GM19324 (cell line): ENCODE results near the gene SYNPO2.
"Not testable (repeated sequence)": the region's sequence is repeated elsewhere in the genome, so short reads cannot be mapped to it uniquely, and the experiment has no call there.

Experiments used
- ATAC-seq: cut with Tn5 transposase; IDR thresholded peaks from one replicate; pipeline ENCODE4 v1.9.1; 2021; ENCODE audit warnings: mild to moderate bottlenecking, moderate library complexity; ENCODE audit not compliant: unreplicated experiment, low FRiP score

The SYNPO2 gene

GRCh38 chr4:119050527-119051090, 162.0 kb downstream of the SYNPO2 start:
- ATAC-seq, result no peak

GRCh38 chr4:119053245-119053644, 164.6 kb downstream of the SYNPO2 start:
- no peak for ATAC-seq

- ATAC-seq, result no peak
Measured at GRCh38 chr4:119053997-119054396, 165.3 kb downstream of the SYNPO2 start.

- ATAC-seq, result no peak
Measured at GRCh38 chr4:119057417-119057816, 168.8 kb downstream of the SYNPO2 start.

- no peak for ATAC-seq
Measured at GRCh38 chr4:119059221-119059620, 170.6 kb downstream of the SYNPO2 start.

GRCh38 chr4:119067125-119067524, 178.5 kb downstream of the SYNPO2 start:
- not testable (repeated sequence) for ATAC-seq

GRCh38 chr4:119067670-119068360, 179.2 kb downstream of the SYNPO2 start:
- not testable (repeated sequence) for ATAC-seq

- no peak for ATAC-seq
Measured at GRCh38 chr4:119068529-119068962, 179.9 kb downstream of the SYNPO2 start.

- ATAC-seq, result no peak
Measured at GRCh38 chr4:119070301-119070700, 181.6 kb downstream of the SYNPO2 start.

- ATAC-seq, result no peak
Measured at GRCh38 chr4:119080721-119081541, 192.3 kb downstream of the SYNPO2 start.

GRCh38 chr4:119081542-119081859, 192.8 kb downstream of the SYNPO2 start:
- ATAC-seq, result no peak

GRCh38 chr4:119081943-119082342, 193.3 kb downstream of the SYNPO2 start:
- ATAC-seq, result no peak

GRCh38 chr4:119082661-119083060, 194.0 kb downstream of the SYNPO2 start:
- no peak for ATAC-seq

- ATAC-seq, result no peak
Measured at GRCh38 chr4:119084513-119084912, 195.9 kb downstream of the SYNPO2 start.

GRCh38 chr4:119087121-119087520, 198.5 kb downstream of the SYNPO2 start:
- no peak for ATAC-seq

- ATAC-seq, result no peak
Measured at GRCh38 chr4:119087656-119088055, 199.0 kb downstream of the SYNPO2 start.

GRCh38 chr4:119093042-119093827, 204.6 kb downstream of the SYNPO2 start:
- ATAC-seq, result no peak

- no peak for ATAC-seq
Measured at GRCh38 chr4:119097282-119097900, 208.7 kb downstream of the SYNPO2 start.

GRCh38 chr4:119098306-119098705, 209.7 kb downstream of the SYNPO2 start:
- ATAC-seq, result no peak

- no peak for ATAC-seq
Measured at GRCh38 chr4:119099227-119099810, 210.7 kb downstream of the SYNPO2 start.
